ENCODE data around the gene GNAI2. TPM values are rescaled to one million over a fixed set of nuclear protein-coding genes. Genes with fewer than 3 reads are reported as not detected.
A peak's percentile ranks its signal among the peaks of the same experiment; 100 is the strongest.

The GNAI2 gene
- total RNA-seq, 1 donor from 2014 or later: 281 TPM

DNA sequence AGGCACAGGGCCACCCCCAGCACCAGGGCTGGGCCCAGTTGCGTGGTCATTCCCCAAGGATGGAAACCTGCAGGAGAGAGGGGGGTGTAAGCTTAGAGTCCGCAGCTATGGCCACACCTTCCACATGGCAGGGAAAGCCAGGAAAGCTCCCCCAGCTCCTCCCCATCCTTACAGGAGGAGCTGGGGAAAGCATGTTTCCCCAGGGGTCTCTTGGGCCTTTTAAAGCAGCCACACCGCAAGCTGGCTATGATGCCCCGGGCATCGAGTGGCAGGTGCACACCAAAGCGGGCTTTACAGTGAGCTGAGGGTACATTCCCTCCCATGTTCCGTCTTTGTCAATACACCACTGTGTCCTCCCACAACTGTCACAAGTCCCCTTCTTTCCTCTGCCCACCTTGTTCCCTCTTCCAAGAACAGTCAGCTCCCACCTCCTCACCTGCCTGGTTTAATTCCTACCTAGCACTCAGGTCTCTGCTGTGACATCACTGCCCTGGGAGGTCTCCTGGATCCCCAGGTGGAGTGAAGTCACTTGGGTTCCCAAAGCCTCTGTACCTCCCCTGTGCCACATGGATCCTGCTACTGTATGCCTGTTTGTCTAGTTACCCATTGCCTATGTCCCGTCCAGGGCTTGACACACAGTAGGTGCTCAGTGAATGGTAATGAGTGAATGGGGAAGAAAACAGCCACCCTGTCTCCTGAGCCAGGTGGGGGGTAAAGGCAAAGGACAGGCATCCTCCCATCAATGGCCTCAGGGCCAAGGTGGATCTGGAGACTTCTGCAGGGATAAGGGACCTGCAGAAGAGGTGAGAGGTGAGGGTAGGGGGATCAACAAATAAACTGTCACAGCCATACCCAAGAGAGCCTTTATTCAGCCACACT lies 59.8 kb downstream of the GNAI2 start:
- Mint-ChIP-seq H3K9me3 (no peaks in the 10 kb centered on the region), H3K27ac (no peak overlapping the region), H3K27me3 (no peaks in the 10 kb centered on the region), H3K36me3 (ENCODE audit: low read depth) (peaks cover 13% of the 10 kb centered on the region), H3K4me3 (no peak overlapping the region), H3K4me1 (peaks cover 46% of the 10 kb centered on the region)
- CTCF ChIA-PET: no interaction called here
- intact Hi-C loops (cut with micrococcal nuclease): loop anchor here (5.0 to 10.0 kb wide), 3 partner anchors 491 to 1271 kb away; partner anchors contain the start of genes APEH, IMPDH2, INKA1 and NDUFAF3
- ATAC-seq (ENCODE audit: low read depth) (no peak), DNase-seq (no peak)
- POLR2A ChIA-PET: interaction anchor here (0.5 kb wide), 1 partner anchor 1995 kb away, joined by 3 read pairs; the partner anchor contains the start of gene NME6
- TF ChIP-seq, protein P1, sequence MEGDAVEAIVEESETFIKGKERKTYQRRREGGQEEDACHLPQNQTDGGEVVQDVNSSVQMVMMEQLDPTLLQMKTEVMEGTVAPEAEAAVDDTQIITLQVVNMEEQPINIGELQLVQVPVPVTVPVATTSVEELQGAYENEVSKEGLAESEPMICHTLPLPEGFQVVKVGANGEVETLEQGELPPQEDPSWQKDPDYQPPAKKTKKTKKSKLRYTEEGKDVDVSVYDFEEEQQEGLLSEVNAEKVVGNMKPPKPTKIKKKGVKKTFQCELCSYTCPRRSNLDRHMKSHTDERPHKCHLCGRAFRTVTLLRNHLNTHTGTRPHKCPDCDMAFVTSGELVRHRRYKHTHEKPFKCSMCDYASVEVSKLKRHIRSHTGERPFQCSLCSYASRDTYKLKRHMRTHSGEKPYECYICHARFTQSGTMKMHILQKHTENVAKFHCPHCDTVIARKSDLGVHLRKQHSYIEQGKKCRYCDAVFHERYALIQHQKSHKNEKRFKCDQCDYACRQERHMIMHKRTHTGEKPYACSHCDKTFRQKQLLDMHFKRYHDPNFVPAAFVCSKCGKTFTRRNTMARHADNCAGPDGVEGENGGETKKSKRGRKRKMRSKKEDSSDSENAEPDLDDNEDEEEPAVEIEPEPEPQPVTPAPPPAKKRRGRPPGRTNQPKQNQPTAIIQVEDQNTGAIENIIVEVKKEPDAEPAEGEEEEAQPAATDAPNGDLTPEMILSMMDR (IDR thresholded peaks at IDR 0.05): no peak

DNA sequence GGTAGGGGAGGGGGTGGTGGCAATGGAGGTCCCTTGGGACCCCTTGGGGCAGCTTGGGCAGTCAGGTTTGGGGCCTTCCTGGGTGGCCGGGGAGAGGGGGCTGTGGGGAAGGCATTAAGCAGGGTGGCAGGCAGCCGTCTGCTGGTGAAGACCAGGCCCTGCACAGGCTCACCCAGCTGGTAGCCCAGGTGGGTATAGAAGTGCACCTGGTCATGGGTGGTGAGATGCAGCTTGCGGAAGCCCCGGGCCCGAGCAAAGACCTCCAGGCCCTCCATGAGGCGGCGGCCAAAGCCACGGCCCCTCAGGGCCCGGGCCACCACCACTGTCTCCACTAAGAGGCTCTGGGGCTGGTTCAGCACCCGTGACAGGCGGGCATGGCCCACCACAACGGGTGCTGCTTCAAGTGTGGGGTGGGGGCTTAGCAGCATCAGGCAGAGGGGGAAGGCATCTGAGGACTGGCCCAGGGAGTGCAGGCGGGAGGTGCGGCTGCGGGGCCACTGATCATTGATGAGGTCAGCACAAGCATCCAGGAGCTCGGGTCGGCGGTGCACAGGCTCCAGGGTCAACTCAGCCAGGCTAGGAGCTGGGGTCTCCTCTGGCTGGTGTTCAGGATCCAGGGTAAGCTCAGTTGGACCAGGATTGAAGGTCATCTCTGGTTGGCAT lies 60.8 kb downstream of the GNAI2 start:
- ChIA-PET CTCF (no interaction called here), POLR2A (interaction anchor here (1.6 to 3.4 kb wide), 2 partner anchors 25 to 31 kb away, joined by 5 to 20 read pairs; partner anchors contain the start of genes HYAL2 and TUSC2)
- ATAC-seq (ENCODE audit: low read depth): no peak
- no peaks in the 10 kb centered on the region for H3K27me3 Mint-ChIP-seq
- H3K27ac Mint-ChIP-seq: no peak overlapping the region
- no peak overlapping the region for H3K4me3 Mint-ChIP-seq
- no peaks in the 10 kb centered on the region for H3K9me3 Mint-ChIP-seq
- H3K4me1 Mint-ChIP-seq: peaks cover 39% of the 10 kb centered on the region
- H3K36me3 Mint-ChIP-seq (ENCODE audit: low read depth): peaks cover 10% of the 10 kb centered on the region
- no peak for DNase-seq
- intact Hi-C loops (cut with micrococcal nuclease): loop anchor here (5.0 to 10.0 kb wide), 3 partner anchors 492 to 1272 kb away; partner anchors contain the start of genes APEH, IMPDH2, INKA1 and NDUFAF3
- TF ChIP-seq, protein P1 (IDR thresholded peaks at IDR 0.05): no peak

DNA sequence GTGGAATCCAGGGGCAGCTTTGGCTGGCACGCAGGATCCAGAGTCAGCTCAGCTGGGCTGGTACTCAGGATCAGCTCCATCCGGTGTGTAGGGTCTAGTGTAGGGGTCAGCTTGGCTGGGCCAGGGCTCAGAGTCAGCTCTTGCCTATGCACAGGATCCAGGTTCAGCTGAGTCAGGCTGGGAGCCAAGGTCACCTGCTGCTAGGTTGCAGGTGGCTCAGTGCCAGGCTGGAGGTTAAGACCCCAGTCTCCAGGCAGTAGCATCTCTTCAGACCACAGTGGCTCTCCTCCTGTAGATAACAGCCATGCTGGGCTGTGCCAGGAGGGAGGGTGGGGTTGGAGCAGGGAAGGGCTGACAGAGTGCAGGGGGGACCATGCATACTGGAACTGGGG lies 61.4 kb downstream of the GNAI2 start:
- Mint-ChIP-seq H3K4me1 (peaks cover 37% of the 10 kb centered on the region), H3K36me3 (ENCODE audit: low read depth) (peaks cover 8% of the 10 kb centered on the region), H3K4me3 (peak overlapping the region; percentile 98), H3K9me3 (no peaks in the 10 kb centered on the region), H3K27ac (no peak overlapping the region), H3K27me3 (no peaks in the 10 kb centered on the region)
- TF ChIP-seq, protein P1 (IDR thresholded peaks at IDR 0.05): no peak
- CTCF ChIA-PET: no interaction called here
- ATAC-seq (ENCODE audit: low read depth) (no peak), DNase-seq (no peak)
- POLR2A ChIA-PET: interaction anchor here (1.6 to 3.4 kb wide), 2 partner anchors 24 to 31 kb away, joined by 5 to 20 read pairs; partner anchors contain the start of genes HYAL2 and TUSC2
- intact Hi-C loops (cut with micrococcal nuclease): loop anchor here (5.0 to 10.0 kb wide), 3 partner anchors 493 to 1273 kb away; partner anchors contain the start of genes APEH, IMPDH2, INKA1 and NDUFAF3

DNA sequence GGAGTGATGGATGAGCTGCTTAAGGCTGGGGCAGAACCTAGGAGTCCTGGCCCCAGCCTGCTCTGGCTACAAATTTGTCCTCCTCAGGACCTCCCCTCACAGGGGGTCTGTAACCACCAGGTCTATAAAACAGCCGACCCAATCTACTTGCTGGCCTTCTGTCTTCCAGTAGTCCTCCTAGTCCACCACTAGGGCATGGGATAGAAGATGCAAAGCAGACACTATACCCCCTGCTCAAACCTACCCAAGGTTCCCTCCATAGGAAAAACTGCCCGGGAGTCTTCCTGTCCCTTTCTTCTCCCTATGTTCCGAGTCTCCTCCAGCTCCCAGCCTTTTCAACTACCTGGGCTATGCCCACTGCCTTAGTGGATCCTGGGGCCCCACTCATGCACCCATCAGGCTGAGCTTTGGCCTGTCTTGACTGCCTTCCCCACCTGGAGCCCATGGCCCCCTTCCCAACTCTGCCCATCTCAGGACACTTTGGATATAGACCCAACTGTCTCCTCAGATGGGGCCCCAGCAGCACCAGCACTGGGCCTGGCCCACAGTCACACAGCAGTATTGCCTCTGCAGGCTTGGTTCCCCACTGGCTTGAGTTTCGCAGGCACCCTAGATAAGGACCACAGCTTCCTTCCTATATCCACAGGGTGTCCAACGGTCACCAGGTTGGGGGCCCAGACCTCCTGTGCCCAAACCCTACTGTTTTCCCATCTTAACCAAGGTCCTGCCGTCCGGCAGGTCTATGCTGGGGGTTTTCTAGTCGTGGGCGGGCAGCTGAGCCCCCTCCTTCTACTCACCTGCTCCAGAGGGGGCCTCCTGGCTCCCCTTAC lies 62.1 kb downstream of the GNAI2 start:
- peak overlapping the region; percentile 98 for H3K4me3 Mint-ChIP-seq
- peak overlapping the region; percentile 98 for H3K27ac Mint-ChIP-seq
- H3K27me3 Mint-ChIP-seq: no peaks in the 10 kb centered on the region
- POLR2A ChIA-PET: interaction anchor here (0.9 to 3.4 kb wide), 10 partner anchors 15 to 828 kb away, joined by 3 to 62 read pairs (median 8); partner anchors contain the start of genes CISH, CYB561D2, DAG1 and HYAL2
- no peaks in the 10 kb centered on the region for H3K9me3 Mint-ChIP-seq
- no peak for ATAC-seq (ENCODE audit: low read depth)
- TF ChIP-seq, protein P1 (IDR thresholded peaks at IDR 0.05): no peak
- H3K4me1 Mint-ChIP-seq: peaks cover 30% of the 10 kb centered on the region
- CTCF ChIA-PET: interaction anchor here (0.6 to 1.8 kb wide), 4 partner anchors 21 to 71 kb away, joined by 3 to 9 read pairs (median 4); partner anchors contain the start of gene HYAL2
- peaks cover 6% of the 10 kb centered on the region for H3K36me3 Mint-ChIP-seq (ENCODE audit: low read depth)
- DNase-seq: no peak
- intact Hi-C loops (cut with micrococcal nuclease): loop anchor here (2.0 to 10.0 kb wide), 5 partner anchors 71 to 1273 kb away; partner anchors contain the start of genes APEH, HEMK1, IMPDH2 and INKA1
